Mucosa of rectum (tissue), 2 donors: Measurements from ENCODE around the gene BMP15.

Experiments
- H3K27ac ChIP-seq, 2 donors: one replicate each; pipeline ENCODE4 v1.7.0; 2013; ENCODE audit warnings: inconsistent platforms in 2 of 2, low read depth in 2 of 2, low read length in 2 of 2
- H3K27me3 ChIP-seq, 2 donors: one replicate each; pipeline ENCODE4 v1.7.0; 2013; ENCODE audit warnings: low read length in 2 of 2; ENCODE audit not compliant: control insufficient read depth in 2 of 2, insufficient read depth in 2 of 2
- H3K36me3 ChIP-seq, 2 donors: one replicate each; pipeline ENCODE4 v1.7.0; 2013; ENCODE audit warnings: low read length in 2 of 2; ENCODE audit not compliant: control insufficient read depth in 2 of 2, insufficient read depth in 2 of 2
- H3K4me1 ChIP-seq, 2 donors: one replicate each; pipeline ENCODE4 v1.7.0; 2013; ENCODE audit warnings: low read length in 2 of 2, mild to moderate bottlenecking in 1 of 2; ENCODE audit not compliant: control insufficient read depth in 2 of 2, insufficient read depth in 2 of 2
- H3K4me3 ChIP-seq, 2 donors: one replicate each; pipeline ENCODE4 v1.7.0; 2013; ENCODE audit warnings: low read length in 2 of 2
- H3K9ac ChIP-seq, 2 donors: one replicate each; pipeline ENCODE4 v1.7.0; 2013; ENCODE audit warnings: low read length in 2 of 2, low read depth in 1 of 2, mild to moderate bottlenecking in 1 of 2
- H3K9me3 ChIP-seq, 2 donors: one replicate each; pipeline ENCODE4 v1.7.0; 2013; ENCODE audit warnings: low read length in 2 of 2; ENCODE audit not compliant: control insufficient read depth in 2 of 2
- donor health status: healthy.
- donor health status: Normal muscosa, but diverticular disease.

The BMP15 gene

DNA sequence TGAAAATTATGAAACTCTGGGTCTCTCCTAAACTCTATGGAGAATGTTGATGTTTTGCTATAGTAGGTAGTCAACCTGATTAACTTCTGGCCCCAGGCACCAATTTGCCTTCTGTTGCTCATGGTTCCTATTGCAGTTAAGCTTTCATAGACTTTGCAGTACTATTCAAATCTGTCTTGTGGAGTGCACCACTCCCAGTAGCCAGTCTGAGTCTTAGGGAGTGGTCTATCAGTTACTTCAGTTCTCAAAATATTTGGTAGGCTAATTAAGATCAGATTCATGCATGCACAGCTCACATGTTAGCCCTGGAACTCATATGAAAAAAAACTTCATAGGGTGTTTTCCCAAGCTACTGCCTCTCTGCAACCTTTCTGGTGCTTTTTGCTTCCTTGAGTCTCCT lies 53.3 kb downstream of the BMP15 start:
- H3K36me3 ChIP-seq = no peaks in the 10 kb centered on the region
- H3K27ac ChIP-seq = no peak overlapping the region
- H3K9ac ChIP-seq = no peak overlapping the region
- H3K27me3 ChIP-seq = peaks cover 0 to 7% of the 10 kb centered on the region in 2 donors
- H3K9me3 ChIP-seq = no peaks in the 10 kb centered on the region
- H3K4me1 ChIP-seq = no peaks in the 10 kb centered on the region
- H3K4me3 ChIP-seq = no peak overlapping the region
